ENCODE data around the gene CACNA2D3. TPM values are rescaled to one million over a fixed set of nuclear protein-coding genes. Genes with fewer than 3 reads are reported as not detected.
"Not testable (repeated sequence)": the region's sequence is repeated elsewhere in the genome, so short reads cannot be mapped to it uniquely, and the experiment has no call there.

Gene CACNA2D3
- polyA plus RNA-seq, 1 donor (not counting 4 experiments of a cell fraction or from before 2014, with no cell fraction given) = 0.08 TPM

DNA sequence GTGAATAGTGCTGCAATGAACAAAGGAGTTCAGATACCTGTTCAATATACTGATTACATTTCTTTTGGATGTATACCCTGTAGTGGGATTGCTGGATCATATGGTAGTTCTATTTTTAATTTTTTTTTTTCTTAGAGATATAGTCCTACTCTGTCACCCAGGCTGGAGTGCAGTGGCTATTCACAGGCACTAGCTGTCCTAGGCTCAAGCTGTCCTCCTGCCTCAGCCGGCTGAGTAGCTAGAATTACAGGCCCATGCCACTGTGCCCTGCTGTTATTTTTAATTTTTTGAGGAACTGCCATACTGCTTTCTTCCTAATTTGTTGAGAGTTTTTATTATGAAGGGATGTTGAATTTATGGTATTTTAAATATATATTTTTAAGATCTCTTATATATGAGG is 23.0 kb upstream of the CACNA2D3 start:
- no peak overlapping the region for H3K27ac ChIP-seq (ENCODE audit: control insufficient read depth, insufficient read depth, low read length)
- H3K4me2 ChIP-seq (ENCODE audit: control insufficient read depth, extremely low read depth, insufficient read depth, low read depth, low read length) = no peak overlapping the region
- H3K4me3 ChIP-seq (ENCODE audit: control insufficient read depth in 2 of 3, extremely low read depth in 1 of 3, insufficient read depth in 2 of 3, low read depth in 1 of 3, low read length in 3 of 3) = no peak overlapping the region
- H3K9ac ChIP-seq (ENCODE audit: control insufficient read depth, extremely low read depth, insufficient read depth, low read length) = no peak overlapping the region
- H4K20me1 ChIP-seq (ENCODE audit: control insufficient read depth, extremely low read depth, insufficient read depth, low read length) = no peaks in the 10 kb centered on the region
- DNase-seq (ENCODE audit: low read depth, low spot score) = no peak
- no peak for FAIRE-seq
- dilution Hi-C loops (cut with MboI; ENCODE audit: extremely low pct_ligation_motif_present, low sequenced_read_pairs) = no loop called here
- H3K9me3 ChIP-seq (ENCODE audit: control insufficient read depth, low read depth, low read length) = no peaks in the 10 kb centered on the region
- H3K9me1 ChIP-seq (ENCODE audit: control insufficient read depth, extremely low read depth, insufficient read depth, low read length) = no peaks in the 10 kb centered on the region
- no peaks in the 10 kb centered on the region for H3K4me1 ChIP-seq (ENCODE audit: control insufficient read depth, extremely low read depth, insufficient read depth, low read length)
- H3K79me2 ChIP-seq (ENCODE audit: control insufficient read depth, insufficient read depth, low read length) = no peaks in the 10 kb centered on the region
- H3K36me3 ChIP-seq (ENCODE audit: control insufficient read depth in 2 of 2, extremely low read depth in 1 of 2, insufficient read depth in 2 of 2, low read length in 2 of 2) = no peaks in the 10 kb centered on the region
- H2AFZ ChIP-seq (ENCODE audit: control insufficient read depth, low read length) = no peak overlapping the region
- no peaks in the 10 kb centered on the region for H3K27me3 ChIP-seq (ENCODE audit: control insufficient read depth, extremely low read depth, insufficient read depth, low read length)
- TF ChIP-seq, protein P1, sequence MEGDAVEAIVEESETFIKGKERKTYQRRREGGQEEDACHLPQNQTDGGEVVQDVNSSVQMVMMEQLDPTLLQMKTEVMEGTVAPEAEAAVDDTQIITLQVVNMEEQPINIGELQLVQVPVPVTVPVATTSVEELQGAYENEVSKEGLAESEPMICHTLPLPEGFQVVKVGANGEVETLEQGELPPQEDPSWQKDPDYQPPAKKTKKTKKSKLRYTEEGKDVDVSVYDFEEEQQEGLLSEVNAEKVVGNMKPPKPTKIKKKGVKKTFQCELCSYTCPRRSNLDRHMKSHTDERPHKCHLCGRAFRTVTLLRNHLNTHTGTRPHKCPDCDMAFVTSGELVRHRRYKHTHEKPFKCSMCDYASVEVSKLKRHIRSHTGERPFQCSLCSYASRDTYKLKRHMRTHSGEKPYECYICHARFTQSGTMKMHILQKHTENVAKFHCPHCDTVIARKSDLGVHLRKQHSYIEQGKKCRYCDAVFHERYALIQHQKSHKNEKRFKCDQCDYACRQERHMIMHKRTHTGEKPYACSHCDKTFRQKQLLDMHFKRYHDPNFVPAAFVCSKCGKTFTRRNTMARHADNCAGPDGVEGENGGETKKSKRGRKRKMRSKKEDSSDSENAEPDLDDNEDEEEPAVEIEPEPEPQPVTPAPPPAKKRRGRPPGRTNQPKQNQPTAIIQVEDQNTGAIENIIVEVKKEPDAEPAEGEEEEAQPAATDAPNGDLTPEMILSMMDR (optimal IDR thresholded peaks at IDR 0.05 in 1 of 3, IDR thresholded peaks at IDR 0.05 in 1 of 3, conservative IDR thresholded peaks at IDR 0.05 in 1 of 3; ENCODE audit: extremely low read depth in 1 of 3, insufficient read depth in 2 of 3, low read length in 3 of 3) = no peak
- no peak for TF ChIP-seq EZH2 (IDR thresholded peaks at IDR 0.05; ENCODE audit: low read length)

DNA sequence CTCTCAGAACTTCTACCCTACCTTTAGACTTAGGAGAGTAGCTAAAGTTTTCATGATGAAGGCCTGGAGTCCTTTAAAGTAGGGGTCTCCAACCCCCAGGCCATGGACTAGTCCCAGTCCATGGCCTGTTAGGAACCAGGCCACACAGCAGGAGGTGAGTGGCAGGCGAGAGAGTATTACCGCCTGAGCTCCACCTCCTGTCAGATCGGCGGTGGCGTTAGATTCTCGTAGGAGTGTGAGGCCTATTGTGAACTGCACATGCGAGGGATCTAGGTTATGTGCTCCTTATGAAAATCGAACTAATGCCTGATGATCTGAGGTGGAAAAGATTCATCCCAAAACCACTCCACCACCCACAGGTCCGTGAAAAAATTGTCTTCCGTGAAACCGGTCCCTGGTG is 18.3 kb upstream of the CACNA2D3 start:
- dilution Hi-C loops (cut with MboI; ENCODE audit: extremely low pct_ligation_motif_present, low sequenced_read_pairs) = no loop called here
- FAIRE-seq (no peak), DNase-seq (ENCODE audit: low read depth, low spot score) (no peak)
- no peaks in the 10 kb centered on the region for H3K36me3 ChIP-seq (ENCODE audit: control insufficient read depth in 2 of 2, extremely low read depth in 1 of 2, insufficient read depth in 2 of 2, low read length in 2 of 2)
- no peaks in the 10 kb centered on the region for H3K9me3 ChIP-seq (ENCODE audit: control insufficient read depth, low read depth, low read length)
- H3K9me1 ChIP-seq (ENCODE audit: control insufficient read depth, extremely low read depth, insufficient read depth, low read length) = no peaks in the 10 kb centered on the region
- H2AFZ ChIP-seq (ENCODE audit: control insufficient read depth, low read length) = no peak overlapping the region
- no peaks in the 10 kb centered on the region for H4K20me1 ChIP-seq (ENCODE audit: control insufficient read depth, extremely low read depth, insufficient read depth, low read length)
- no peaks in the 10 kb centered on the region for H3K79me2 ChIP-seq (ENCODE audit: control insufficient read depth, insufficient read depth, low read length)
- no peak overlapping the region for H3K9ac ChIP-seq (ENCODE audit: control insufficient read depth, extremely low read depth, insufficient read depth, low read length)
- no peak overlapping the region for H3K4me2 ChIP-seq (ENCODE audit: control insufficient read depth, extremely low read depth, insufficient read depth, low read depth, low read length)
- H3K27ac ChIP-seq (ENCODE audit: control insufficient read depth, insufficient read depth, low read length) = no peak overlapping the region
- TF ChIP-seq, protein P1 (optimal IDR thresholded peaks at IDR 0.05 in 1 of 3, IDR thresholded peaks at IDR 0.05 in 1 of 3, conservative IDR thresholded peaks at IDR 0.05 in 1 of 3; ENCODE audit: extremely low read depth in 1 of 3, insufficient read depth in 2 of 3, low read length in 3 of 3) = no peak
- no peak for TF ChIP-seq EZH2 (IDR thresholded peaks at IDR 0.05; ENCODE audit: low read length)
- H3K4me3 ChIP-seq (ENCODE audit: control insufficient read depth in 2 of 3, extremely low read depth in 1 of 3, insufficient read depth in 2 of 3, low read depth in 1 of 3, low read length in 3 of 3) = no peak overlapping the region
- H3K4me1 ChIP-seq (ENCODE audit: control insufficient read depth, extremely low read depth, insufficient read depth, low read length) = no peaks in the 10 kb centered on the region
- H3K27me3 ChIP-seq (ENCODE audit: control insufficient read depth, extremely low read depth, insufficient read depth, low read length) = no peaks in the 10 kb centered on the region

DNA sequence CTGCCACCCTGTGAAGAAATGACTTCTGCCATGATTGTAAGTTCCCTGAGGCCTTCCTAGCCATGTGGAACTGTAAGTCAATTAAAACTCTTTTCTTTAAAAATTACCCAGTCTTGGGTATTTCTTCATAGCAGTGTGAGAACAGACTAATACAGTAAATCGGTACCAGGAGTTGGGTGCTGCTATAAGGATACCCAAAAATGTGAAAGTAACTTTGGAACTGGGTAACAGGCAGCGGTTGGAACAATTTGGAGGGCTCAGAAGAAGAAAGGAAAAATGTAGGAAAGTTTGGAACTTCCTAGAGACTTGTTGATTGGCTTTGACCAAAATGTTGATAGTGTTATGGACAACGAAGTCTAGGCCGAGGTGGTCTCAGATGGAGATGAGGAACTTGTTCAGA is 6.2 kb upstream of the CACNA2D3 start:
- H3K27ac ChIP-seq (ENCODE audit: control insufficient read depth, insufficient read depth, low read length); H2AFZ ChIP-seq (ENCODE audit: control insufficient read depth, low read length); H3K36me3 ChIP-seq (ENCODE audit: control insufficient read depth in 2 of 2, extremely low read depth in 1 of 2, insufficient read depth in 2 of 2, low read length in 2 of 2); FAIRE-seq; H3K4me1 ChIP-seq (ENCODE audit: control insufficient read depth, extremely low read depth, insufficient read depth, low read length); H3K4me3 ChIP-seq (ENCODE audit: control insufficient read depth in 2 of 3, extremely low read depth in 1 of 3, insufficient read depth in 2 of 3, low read depth in 1 of 3, low read length in 3 of 3); H4K20me1 ChIP-seq (ENCODE audit: control insufficient read depth, extremely low read depth, insufficient read depth, low read length); H3K79me2 ChIP-seq (ENCODE audit: control insufficient read depth, insufficient read depth, low read length); H3K9ac ChIP-seq (ENCODE audit: control insufficient read depth, extremely low read depth, insufficient read depth, low read length); H3K9me1 ChIP-seq (ENCODE audit: control insufficient read depth, extremely low read depth, insufficient read depth, low read length); dilution Hi-C loops (cut with MboI; ENCODE audit: extremely low pct_ligation_motif_present, low sequenced_read_pairs); H3K9me3 ChIP-seq (ENCODE audit: control insufficient read depth, low read depth, low read length); H3K4me2 ChIP-seq (ENCODE audit: control insufficient read depth, extremely low read depth, insufficient read depth, low read depth, low read length); DNase-seq (ENCODE audit: low read depth, low spot score): not testable (repeated sequence)
- H3K27me3 ChIP-seq (ENCODE audit: control insufficient read depth, extremely low read depth, insufficient read depth, low read length) = peaks cover 17% of the 10 kb centered on the region
